AG10803 (cell line): ENCODE results near the gene ATP12A.
A peak's percentile ranks its signal among the peaks of the same experiment; 100 is the strongest.
"Not testable (repeated sequence)": the region's sequence is repeated elsewhere in the genome, so short reads cannot be mapped to it uniquely, and the experiment has no call there.

Experiments used
- DNase-seq: peaks from one replicate; pipeline ENCODE4 v3.0.0; 2010; ENCODE audit warnings: low read depth
- H3K4me3 ChIP-seq: 2 replicates; pipeline ENCODE4 v1.5.1; 2011; ENCODE audit warnings: mild to moderate bottlenecking, low read length, control low read depth
- TF ChIP-seq, protein P1 (sequence below): conservative IDR thresholded peaks from 2 replicates; pipeline ENCODE4 v1.5.1; 2011; ENCODE audit warnings: mild to moderate bottlenecking, low read length, control low read depth, inconsistent platforms

Gene ATP12A

GRCh38 chr13:24725379-24725778 lies 45.2 kb downstream of the ATP12A start:
- DNase-seq: no peak
- TF ChIP-seq, protein P1, sequence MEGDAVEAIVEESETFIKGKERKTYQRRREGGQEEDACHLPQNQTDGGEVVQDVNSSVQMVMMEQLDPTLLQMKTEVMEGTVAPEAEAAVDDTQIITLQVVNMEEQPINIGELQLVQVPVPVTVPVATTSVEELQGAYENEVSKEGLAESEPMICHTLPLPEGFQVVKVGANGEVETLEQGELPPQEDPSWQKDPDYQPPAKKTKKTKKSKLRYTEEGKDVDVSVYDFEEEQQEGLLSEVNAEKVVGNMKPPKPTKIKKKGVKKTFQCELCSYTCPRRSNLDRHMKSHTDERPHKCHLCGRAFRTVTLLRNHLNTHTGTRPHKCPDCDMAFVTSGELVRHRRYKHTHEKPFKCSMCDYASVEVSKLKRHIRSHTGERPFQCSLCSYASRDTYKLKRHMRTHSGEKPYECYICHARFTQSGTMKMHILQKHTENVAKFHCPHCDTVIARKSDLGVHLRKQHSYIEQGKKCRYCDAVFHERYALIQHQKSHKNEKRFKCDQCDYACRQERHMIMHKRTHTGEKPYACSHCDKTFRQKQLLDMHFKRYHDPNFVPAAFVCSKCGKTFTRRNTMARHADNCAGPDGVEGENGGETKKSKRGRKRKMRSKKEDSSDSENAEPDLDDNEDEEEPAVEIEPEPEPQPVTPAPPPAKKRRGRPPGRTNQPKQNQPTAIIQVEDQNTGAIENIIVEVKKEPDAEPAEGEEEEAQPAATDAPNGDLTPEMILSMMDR: no peak
- no peak overlapping the region for H3K4me3 ChIP-seq

DNA sequence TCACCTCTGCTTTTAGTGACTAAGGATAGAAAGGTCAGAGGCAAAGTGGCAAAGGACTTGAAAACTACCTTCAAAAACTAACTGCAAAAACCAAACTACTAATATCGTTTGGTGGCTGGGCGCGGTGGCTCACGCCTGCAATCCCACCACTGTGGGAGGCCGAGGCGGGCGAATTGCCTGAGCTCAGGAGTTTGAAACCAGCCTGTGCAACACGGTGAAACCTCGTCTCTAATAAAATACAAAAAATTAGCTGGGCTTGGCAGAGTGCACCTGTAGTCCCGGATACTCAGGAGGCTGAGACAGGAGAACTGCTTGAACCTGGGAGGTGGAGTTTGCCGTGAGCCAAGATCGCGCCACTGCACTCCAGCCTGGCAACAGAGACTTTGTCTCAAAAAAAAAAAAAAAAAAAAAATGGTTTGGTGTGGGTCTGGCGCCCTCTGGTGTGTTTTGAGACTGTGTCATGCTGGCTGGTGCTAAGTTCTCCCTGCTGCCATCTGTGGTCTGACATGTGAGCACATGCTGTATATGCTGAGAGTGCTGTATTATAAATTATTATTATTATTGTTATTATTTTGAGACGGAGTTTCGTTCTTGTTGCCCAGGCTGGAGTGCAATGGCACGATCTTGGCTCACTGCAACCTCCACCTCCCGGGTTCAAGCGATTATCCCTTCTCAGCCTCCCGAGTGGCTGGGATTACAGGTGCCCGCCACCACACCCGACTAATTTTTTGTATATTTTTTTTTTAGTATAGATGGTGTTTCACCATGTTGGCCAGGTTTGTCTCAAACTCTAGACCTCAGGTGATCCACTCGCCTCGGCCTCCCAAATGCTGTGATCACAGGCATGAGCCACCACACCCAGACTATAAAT lies 47.8 kb downstream of the ATP12A start:
- H3K4me3 ChIP-seq: no peak overlapping the region
- peak; percentile 87 for DNase-seq
- TF ChIP-seq, protein P1: peak; percentile 92

- not testable (repeated sequence) for DNase-seq, H3K4me3 ChIP-seq
Observed at GRCh38 chr13:24730873-24731567, 50.8 kb downstream of the ATP12A start.

DNA sequence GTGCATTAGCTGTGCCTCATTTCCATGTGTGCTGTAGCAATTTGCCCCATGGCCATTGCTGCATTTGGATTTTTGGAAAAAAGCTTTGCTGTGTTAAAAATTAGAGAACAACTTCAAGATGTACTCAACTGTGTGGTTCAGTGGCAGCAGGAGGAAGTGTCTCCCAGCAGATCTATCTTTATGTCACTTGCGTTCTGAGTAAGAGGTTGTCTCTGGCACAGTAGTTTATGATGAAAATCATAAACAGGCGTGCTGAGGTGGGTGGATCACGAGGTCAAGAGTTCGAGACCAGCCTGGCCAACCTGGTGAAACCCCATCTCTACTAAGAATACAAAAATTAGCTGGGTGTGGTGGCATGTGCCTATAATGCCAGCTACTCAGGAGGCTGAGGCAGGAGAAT lies 54.7 kb downstream of the ATP12A start:
- no peak overlapping the region for H3K4me3 ChIP-seq
- no peak for DNase-seq
- TF ChIP-seq, protein P1: no peak

DNA sequence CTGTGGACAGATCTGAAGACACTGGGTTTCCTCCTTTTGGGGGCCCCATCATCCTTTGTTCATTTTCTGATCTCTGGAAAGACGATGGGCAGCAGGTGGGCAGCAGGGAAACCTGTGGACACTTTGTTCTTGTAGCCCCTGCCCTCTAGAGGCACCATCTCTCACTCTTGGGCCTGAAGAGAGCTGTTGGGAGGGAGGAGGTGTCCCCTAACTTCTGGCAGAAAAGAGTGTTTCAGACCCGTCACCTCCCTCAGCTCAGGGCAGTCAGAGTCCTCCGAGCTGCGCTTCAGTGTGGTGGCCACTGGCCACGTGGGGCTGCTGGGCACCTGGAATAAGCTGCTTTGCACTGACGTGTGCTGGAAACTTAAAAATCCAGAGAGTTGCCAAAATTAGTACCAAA lies 56.8 kb downstream of the ATP12A start:
- no peak for DNase-seq
- TF ChIP-seq, protein P1: no peak
- H3K4me3 ChIP-seq: no peak overlapping the region

DNA sequence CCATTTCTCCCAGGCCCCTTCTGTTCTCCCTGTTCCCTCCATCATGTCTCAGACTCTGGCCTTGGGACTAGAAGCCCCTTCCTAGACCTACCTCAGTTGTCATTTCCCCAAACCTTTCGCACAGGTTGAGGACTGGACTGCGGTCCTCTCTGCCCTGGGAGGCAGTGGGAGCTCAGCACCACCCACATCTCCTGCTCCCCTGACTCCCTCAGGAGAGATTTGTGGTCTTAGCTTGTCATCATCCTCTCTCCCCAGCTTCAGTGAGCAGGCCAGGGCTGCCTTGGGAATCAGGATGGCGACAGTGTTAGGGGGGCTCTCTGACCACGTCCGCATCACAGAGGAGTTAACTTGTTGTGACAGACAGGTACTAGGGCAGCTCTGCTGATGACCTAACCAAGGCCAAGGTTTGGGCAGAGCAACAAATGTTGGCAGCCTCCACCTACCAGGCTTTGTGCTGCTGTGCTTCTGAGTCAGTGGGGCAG lies 58.2 kb downstream of the ATP12A start:
- no peak for DNase-seq
- no peak overlapping the region for H3K4me3 ChIP-seq
- TF ChIP-seq, protein P1: no peak

DNA sequence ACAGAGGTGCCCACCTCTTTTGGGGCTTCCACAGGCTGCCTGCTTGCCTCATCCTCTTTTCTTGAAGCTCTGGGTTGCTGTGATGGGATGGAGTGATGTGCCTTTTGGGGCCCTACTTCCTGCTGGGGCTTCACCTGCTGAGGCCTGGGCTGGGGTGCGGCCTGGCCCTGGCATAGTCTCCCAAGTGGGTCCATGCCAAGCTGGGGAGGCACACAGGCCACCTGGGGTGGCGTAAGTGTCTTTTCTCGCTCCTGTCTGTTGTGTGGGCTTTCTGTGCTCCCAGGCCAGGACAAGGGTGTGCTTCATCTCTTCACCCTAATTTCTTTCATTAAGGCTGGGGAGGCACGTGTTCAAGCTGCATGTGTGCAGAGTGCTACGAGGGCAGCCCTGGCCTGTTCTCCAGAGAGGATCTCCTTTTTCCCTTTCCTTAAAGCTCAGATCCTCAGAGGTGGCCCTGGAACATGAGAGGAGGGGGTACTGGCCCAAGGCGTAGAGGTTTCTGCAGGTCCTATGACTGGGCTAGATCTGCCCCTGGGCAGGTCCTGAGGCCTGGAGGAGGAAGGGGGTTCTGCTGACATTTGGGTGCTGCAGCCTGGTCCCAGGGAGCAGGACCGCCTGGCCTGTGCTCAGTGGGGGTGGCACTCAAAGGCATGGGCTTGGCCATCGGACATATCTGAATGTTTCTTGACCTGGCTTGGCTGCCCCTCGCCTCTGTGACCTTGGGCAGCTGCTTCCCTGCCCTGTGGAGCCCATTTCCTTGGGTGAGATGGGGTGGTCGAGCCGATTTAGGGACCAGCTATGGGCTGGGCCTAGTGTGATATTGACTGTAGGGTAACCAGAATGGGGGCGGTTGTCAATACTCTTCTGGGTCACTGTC lies 60.0 kb downstream of the ATP12A start:
- TF ChIP-seq, protein P1: no peak
- no peak overlapping the region for H3K4me3 ChIP-seq
- DNase-seq: no peak
